ENCODE data around the gene TMEM100.

- TF ChIP-seq FOXP2 (optimal IDR thresholded peaks at IDR 0.05; ENCODE audit: control extremely low read depth, extremely low read length, insufficient read depth) (no peak), POLR2AphosphoS5 (IDR thresholded peaks at IDR 0.05; ENCODE audit: borderline replicate concordance, low read depth, low read length) (no peak)
These were observed 31.0 kb downstream of the TMEM100 start for GRCh38 chr17:55691666-55692065.

Data from SK-N-MC (cell line).